ENCODE results near the gene PI4KA. TPM values are rescaled to one million over a fixed set of nuclear protein-coding genes. Genes with fewer than 3 reads are reported as not detected.

The PI4KA gene
- total RNA-seq, 1 donor from 2014 or later, result 24.4 TPM

DNA sequence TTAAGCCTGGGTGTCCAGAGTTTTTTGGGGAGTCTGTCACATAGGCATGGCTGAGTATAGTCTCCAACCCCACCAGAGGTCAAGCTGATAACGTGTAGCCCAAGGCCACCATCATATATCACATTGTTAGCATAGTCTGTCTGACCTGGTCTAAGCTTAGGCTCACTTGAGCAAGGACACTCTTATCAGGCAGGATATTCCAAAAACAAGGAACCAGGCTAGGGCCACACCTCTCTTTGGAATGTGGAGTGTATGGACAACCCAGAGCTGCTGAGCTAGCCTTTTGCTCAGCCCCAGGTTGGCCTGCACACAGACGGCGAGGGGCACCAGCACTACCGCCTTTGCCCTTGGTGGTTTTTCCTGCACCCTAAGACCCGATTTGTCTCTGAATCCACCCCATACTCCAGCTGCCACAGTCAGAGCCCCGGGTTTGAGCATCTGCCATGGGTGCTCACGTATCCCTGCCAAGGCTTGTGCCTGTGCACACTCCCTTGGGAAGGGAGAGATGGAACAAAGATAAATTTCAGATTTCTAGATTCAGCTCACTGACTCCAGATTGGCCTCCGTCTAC, 7.3 kb upstream of the PI4KA start:
- Mint-ChIP-seq H3K9me3 (no peaks in the 10 kb centered on the region), H3K27me3 (ENCODE audit: insufficient read depth, low read depth) (no peaks in the 10 kb centered on the region), H3K4me3 (no peak overlapping the region), H3K27ac (no peak overlapping the region), H3K36me3 (peaks cover 4% of the 10 kb centered on the region), H3K4me1 (peaks cover 6% of the 10 kb centered on the region)
- no peak for DNase-seq (ENCODE audit: low spot score)
- Histone ChIP-seq H3K36me3 (no peaks in the 10 kb centered on the region), H3K9me3 (ENCODE audit: low read depth) (no peaks in the 10 kb centered on the region), H3K27ac (no peak overlapping the region), H4K20me1 (ENCODE audit: low read depth) (no peaks in the 10 kb centered on the region), H3K27me3 (no peaks in the 10 kb centered on the region), H3K4me2 (no peak overlapping the region), H3K4me3 (no peak overlapping the region), H3K79me2 (ENCODE audit: low read depth) (no peaks in the 10 kb centered on the region), H2AFZ (replicated peaks) (no peak overlapping the region), H3K4me1 (peaks cover 3% of the 10 kb centered on the region), H3K9ac (no peak overlapping the region), H3F3A (ENCODE audit: low read depth) (no peaks in the 10 kb centered on the region)
- TF ChIP-seq EZH2 (IDR thresholded peaks at IDR 0.05) (no peak), EZH2phosphoT487 (IDR thresholded peaks at IDR 0.05) (no peak)
- TF ChIP-seq, protein P1, sequence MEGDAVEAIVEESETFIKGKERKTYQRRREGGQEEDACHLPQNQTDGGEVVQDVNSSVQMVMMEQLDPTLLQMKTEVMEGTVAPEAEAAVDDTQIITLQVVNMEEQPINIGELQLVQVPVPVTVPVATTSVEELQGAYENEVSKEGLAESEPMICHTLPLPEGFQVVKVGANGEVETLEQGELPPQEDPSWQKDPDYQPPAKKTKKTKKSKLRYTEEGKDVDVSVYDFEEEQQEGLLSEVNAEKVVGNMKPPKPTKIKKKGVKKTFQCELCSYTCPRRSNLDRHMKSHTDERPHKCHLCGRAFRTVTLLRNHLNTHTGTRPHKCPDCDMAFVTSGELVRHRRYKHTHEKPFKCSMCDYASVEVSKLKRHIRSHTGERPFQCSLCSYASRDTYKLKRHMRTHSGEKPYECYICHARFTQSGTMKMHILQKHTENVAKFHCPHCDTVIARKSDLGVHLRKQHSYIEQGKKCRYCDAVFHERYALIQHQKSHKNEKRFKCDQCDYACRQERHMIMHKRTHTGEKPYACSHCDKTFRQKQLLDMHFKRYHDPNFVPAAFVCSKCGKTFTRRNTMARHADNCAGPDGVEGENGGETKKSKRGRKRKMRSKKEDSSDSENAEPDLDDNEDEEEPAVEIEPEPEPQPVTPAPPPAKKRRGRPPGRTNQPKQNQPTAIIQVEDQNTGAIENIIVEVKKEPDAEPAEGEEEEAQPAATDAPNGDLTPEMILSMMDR (IDR thresholded peaks at IDR 0.05), result no peak

DNA sequence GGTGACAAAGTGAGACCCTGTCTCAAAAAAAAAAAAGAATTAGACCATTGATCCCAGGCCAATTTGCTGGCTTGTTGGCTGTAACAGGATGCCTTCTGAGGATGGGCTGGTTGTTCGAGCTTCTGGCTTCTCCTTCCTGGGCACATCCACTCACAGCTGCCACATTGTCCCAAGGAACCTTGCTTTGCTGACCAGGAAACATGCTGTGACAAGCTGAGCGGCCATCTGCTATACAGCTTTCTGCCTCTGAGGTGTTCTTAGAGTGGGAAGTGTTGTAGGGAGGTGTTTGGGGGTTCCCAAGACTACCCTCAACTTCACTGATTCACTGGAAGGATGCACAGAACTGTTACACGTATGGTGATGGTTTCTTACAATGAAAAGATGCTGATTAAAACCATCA, 6.7 kb upstream of the PI4KA start:
- Histone ChIP-seq H2AFZ (replicated peaks) (no peak overlapping the region), H3K27me3 (no peaks in the 10 kb centered on the region), H3K4me3 (no peak overlapping the region), H3K27ac (no peak overlapping the region), H3K9ac (no peak overlapping the region), H3K79me2 (ENCODE audit: low read depth) (no peaks in the 10 kb centered on the region), H4K20me1 (ENCODE audit: low read depth) (no peaks in the 10 kb centered on the region), H3K36me3 (no peaks in the 10 kb centered on the region), H3K4me2 (no peak overlapping the region), H3F3A (ENCODE audit: low read depth) (no peaks in the 10 kb centered on the region), H3K9me3 (ENCODE audit: low read depth) (no peaks in the 10 kb centered on the region), H3K4me1 (peaks cover 3% of the 10 kb centered on the region)
- Mint-ChIP-seq H3K4me3 (no peak overlapping the region), H3K9me3 (no peaks in the 10 kb centered on the region), H3K4me1 (peaks cover 6% of the 10 kb centered on the region), H3K36me3 (peaks cover 4% of the 10 kb centered on the region), H3K27me3 (ENCODE audit: insufficient read depth, low read depth) (no peaks in the 10 kb centered on the region), H3K27ac (no peak overlapping the region)
- TF ChIP-seq, protein P1 (IDR thresholded peaks at IDR 0.05), result no peak
- TF ChIP-seq EZH2phosphoT487 (IDR thresholded peaks at IDR 0.05), result no peak
- no peak for DNase-seq (ENCODE audit: low spot score)

DNA sequence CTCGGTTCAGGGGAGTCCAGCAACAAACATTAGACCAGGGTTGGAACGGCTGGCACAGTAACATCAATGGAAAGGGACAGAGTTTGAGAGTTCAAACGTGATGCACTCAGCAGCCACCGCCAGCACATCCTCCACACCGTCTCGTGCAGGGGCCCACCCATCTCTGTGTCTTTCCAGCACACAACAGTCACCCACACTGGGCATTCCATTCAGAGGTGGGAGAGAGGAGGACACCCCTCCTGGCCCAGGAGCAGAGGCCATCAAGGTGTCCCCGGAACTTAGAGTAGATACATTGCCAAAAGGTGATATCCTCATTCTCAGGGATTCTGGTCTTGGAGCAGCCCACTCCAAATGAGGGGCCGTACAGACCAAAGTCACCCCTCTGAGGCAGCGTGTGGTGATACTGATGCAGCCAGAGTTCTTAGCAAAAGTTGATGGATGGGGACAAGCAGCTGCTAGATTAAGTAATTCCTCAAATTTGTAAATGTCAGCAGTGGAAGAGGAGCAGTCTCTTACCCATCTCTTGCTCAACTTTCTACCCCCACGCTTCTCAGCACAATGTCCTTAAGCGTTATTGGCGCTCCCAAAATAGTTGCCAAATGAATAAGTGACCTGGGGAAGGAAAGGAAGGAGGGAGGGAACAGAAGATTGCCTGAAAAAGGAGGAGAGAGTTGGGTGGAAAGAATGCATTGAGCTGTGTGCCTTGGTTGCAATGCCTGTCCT, 5.7 kb upstream of the PI4KA start:
- no peak overlapping the region for H3K4me2 ChIP-seq
- no peak for DNase-seq (ENCODE audit: low spot score)
- no peaks in the 10 kb centered on the region for H4K20me1 ChIP-seq (ENCODE audit: low read depth)
- no peak overlapping the region for H3K9ac ChIP-seq
- H3F3A ChIP-seq (ENCODE audit: low read depth), result peaks cover 6% of the 10 kb centered on the region
- no peak overlapping the region for H2AFZ ChIP-seq (replicated peaks)
- H3K4me3 ChIP-seq, result no peak overlapping the region
- no peaks in the 10 kb centered on the region for H3K9me3 ChIP-seq (ENCODE audit: low read depth)
- peaks cover 7% of the 10 kb centered on the region for H3K4me1 ChIP-seq
- Mint-ChIP-seq H3K27me3 (ENCODE audit: insufficient read depth, low read depth) (no peaks in the 10 kb centered on the region), H3K36me3 (peaks cover 4% of the 10 kb centered on the region), H3K4me3 (no peak overlapping the region), H3K27ac (no peak overlapping the region), H3K9me3 (no peaks in the 10 kb centered on the region), H3K4me1 (peaks cover 12% of the 10 kb centered on the region)
- no peaks in the 10 kb centered on the region for H3K36me3 ChIP-seq
- peaks cover 4% of the 10 kb centered on the region for H3K79me2 ChIP-seq (ENCODE audit: low read depth)
- TF ChIP-seq EZH2 (IDR thresholded peaks at IDR 0.05), result no peak
- TF ChIP-seq, protein P1 (IDR thresholded peaks at IDR 0.05), result no peak
- TF ChIP-seq EZH2phosphoT487 (IDR thresholded peaks at IDR 0.05), result no peak
- H3K27ac ChIP-seq, result no peak overlapping the region
- no peaks in the 10 kb centered on the region for H3K27me3 ChIP-seq

Data from neural progenitor cell (in vitro differentiated cells).